ENCODE measurements around the gene MMAB.

MMAB gene

DNA sequence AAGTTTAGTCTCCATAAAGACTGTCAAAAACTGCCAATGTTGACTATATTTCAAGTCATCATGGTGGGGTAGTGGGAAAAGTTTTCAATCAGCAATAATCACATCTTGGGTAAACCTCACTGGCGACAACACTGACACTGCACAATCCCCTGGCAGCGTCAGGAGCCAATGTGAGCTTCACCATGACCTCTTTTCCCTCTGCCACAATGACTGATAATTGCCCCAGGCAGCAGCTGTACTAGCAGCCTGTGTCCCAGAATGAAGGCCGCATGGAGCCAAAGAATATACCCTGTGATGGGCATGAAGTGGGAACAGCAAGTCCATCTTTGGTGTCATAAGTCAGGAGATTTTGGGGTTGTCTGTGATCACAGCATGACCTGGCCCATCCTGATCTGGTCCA lies 5.3 kb downstream of the MMAB start:
- Histone ChIP-seq H3K36me3 (ENCODE audit: control insufficient read depth, insufficient read depth, low read length, severe bottlenecking) (peaks cover 67% of the 10 kb centered on the region), H3K9me3 (ENCODE audit: control insufficient read depth, low read length) (no peaks in the 10 kb centered on the region)

DNA sequence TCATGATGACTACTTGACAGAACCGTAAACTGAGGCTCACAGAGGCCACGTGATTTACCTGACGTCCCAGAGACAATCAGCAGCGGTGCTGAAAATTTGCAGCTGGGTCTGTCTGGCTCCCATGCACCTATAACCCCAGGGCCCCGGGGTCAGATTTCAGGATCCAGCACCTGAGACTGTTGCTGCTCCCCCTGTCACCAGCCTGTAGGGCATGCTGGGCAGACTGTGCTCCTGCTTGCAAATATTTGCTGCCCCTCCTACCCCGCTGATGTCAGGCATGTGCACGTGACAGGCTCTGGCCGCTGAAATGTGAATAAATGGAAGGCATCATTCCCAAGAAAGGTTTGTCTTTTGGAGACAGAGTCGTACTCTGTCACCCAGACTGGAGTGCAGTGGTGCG lies 6.0 kb downstream of the MMAB start:
- Histone ChIP-seq H3K36me3 (ENCODE audit: control insufficient read depth, insufficient read depth, low read length, severe bottlenecking) (peaks cover 67% of the 10 kb centered on the region), H3K9me3 (ENCODE audit: control insufficient read depth, low read length) (no peaks in the 10 kb centered on the region), H3K4me1 (ENCODE audit: control insufficient read depth, insufficient read depth, low read length) (no peaks in the 10 kb centered on the region), H3K9ac (ENCODE audit: low read length) (no peak overlapping the region), H3K4me3 (ENCODE audit: low read length) (no peak overlapping the region), H3K27me3 (replicated peaks; ENCODE audit: control insufficient read depth, insufficient read depth, low read length) (no peaks in the 10 kb centered on the region)
- DNase-seq (ENCODE audit: low read depth): no peak

More for the DNA sequence above, 5.3 kb downstream of the MMAB start:
- Histone ChIP-seq H3K27me3 (replicated peaks; ENCODE audit: control insufficient read depth, insufficient read depth, low read length) (no peaks in the 10 kb centered on the region), H3K4me1 (ENCODE audit: control insufficient read depth, insufficient read depth, low read length) (peaks cover 7% of the 10 kb centered on the region), H3K4me3 (ENCODE audit: low read length) (no peak overlapping the region), H3K9ac (ENCODE audit: low read length) (no peak overlapping the region)
- no peak for DNase-seq (ENCODE audit: low read depth)

- Histone ChIP-seq H3K36me3 (ENCODE audit: control insufficient read depth, insufficient read depth, low read length, severe bottlenecking) (peaks cover 67% of the 10 kb centered on the region), H3K27me3 (replicated peaks; ENCODE audit: control insufficient read depth, insufficient read depth, low read length) (no peaks in the 10 kb centered on the region)
Measured at GRCh38 chr12:109566424-109566823, 6.9 kb downstream of the MMAB start.

DNA sequence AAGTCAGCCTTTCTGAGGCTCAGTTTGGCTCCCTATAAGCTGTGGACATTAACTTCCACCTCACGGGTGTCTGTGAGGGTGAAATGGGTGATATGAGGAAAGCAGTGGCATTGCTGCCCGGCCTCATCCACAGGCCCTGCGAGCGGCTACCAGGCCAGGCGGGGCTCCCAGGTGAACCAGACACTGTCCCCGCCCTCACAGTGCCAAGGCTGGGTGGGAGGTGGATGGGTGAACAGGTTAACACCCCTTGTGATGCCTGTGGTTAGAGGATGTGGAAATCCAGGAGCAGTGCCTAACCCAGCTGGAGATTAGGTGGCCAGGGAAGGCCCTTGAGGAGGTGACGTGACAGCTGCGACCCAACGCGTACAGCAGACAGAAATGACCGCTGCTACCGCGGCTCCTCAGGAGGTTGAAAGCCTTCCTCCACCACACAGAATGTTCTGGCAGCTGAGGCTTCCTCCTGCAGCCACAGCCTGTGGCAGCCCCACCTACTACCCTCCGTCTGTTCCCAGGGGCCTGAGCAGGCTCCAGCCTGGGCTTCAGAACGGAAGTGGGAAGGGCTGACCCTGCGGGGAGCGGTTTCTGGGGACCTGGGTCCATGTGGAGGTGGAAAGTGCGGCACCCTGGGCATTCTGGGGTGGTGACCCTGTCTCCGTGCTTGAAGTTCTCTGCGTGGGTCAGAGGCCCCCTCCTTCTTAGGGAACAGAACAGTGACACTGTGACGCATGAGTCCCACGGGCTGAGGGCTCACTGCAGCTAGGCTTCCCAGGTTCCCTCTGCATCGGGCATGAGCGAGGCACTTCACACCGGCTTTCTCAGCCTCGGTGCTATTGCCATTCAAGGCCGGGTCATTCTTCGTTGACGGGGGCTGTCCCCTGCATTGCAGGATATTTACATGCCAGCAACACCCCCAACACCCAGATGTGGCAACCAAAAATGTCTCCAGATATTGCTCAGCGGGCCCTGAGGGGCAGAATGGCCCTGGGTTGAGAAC lies 9.7 kb downstream of the MMAB start:
- Histone ChIP-seq H3K9me3 (ENCODE audit: control insufficient read depth, low read length) (no peaks in the 10 kb centered on the region), H3K4me1 (ENCODE audit: control insufficient read depth, insufficient read depth, low read length) (no peaks in the 10 kb centered on the region), H3K4me3 (ENCODE audit: low read length) (no peak overlapping the region), H3K9ac (ENCODE audit: low read length) (no peak overlapping the region), H3K36me3 (ENCODE audit: control insufficient read depth, insufficient read depth, low read length, severe bottlenecking) (peaks cover 50% of the 10 kb centered on the region), H3K27me3 (replicated peaks; ENCODE audit: control insufficient read depth, insufficient read depth, low read length) (no peaks in the 10 kb centered on the region)
- DNase-seq (ENCODE audit: low read depth): no peak

More at GRCh38 chr12:109566424-109566823, 6.9 kb downstream of the MMAB start:
- Histone ChIP-seq H3K9ac (ENCODE audit: low read length) (no peak overlapping the region), H3K4me1 (ENCODE audit: control insufficient read depth, insufficient read depth, low read length) (no peaks in the 10 kb centered on the region), H3K4me3 (ENCODE audit: low read length) (no peak overlapping the region), H3K9me3 (ENCODE audit: control insufficient read depth, low read length) (no peaks in the 10 kb centered on the region)
- DNase-seq (ENCODE audit: low read depth): no peak

DNA sequence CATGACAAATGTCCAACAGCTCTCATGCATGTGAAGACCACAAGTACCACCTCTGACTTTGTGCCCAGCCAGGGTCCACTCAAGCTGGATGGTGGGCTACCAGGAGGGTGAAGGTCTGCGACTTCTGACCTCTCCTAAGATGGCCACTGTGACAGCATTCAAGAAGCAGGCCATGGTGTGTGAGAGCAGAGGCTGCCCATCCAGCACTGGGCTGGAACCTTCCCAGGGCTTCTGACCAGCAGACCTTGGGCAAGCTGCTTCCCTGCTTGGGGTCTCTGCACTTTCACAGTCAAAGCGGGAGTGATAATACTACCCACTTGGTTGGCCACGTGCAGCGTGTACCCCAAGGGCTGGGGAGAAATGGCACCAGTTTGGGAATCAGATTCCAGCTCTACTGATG lies 10.4 kb downstream of the MMAB start:
- Histone ChIP-seq H3K9me3 (ENCODE audit: control insufficient read depth, low read length) (no peaks in the 10 kb centered on the region), H3K4me3 (ENCODE audit: low read length) (no peak overlapping the region), H3K27me3 (replicated peaks; ENCODE audit: control insufficient read depth, insufficient read depth, low read length) (no peaks in the 10 kb centered on the region), H3K9ac (ENCODE audit: low read length) (no peak overlapping the region), H3K36me3 (ENCODE audit: control insufficient read depth, insufficient read depth, low read length, severe bottlenecking) (peaks cover 43% of the 10 kb centered on the region), H3K4me1 (ENCODE audit: control insufficient read depth, insufficient read depth, low read length) (no peaks in the 10 kb centered on the region)
- no peak for DNase-seq (ENCODE audit: low read depth)

DNA sequence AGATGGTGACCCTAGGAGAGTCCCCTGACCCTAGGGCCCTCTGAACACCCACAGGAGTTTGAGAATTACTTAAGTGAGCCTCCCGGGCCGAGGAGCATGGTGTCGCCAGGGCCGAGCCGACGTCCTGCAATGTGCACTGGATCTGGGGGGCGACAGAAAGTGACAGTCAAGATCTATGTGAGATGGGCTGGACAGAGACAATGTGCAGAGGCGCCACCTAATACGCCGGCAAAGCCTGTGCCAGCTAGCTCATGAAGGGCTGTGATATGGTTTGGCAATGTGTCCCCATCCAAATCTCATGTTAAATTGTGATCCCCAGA lies 11.6 kb downstream of the MMAB start:
- Histone ChIP-seq H3K4me1 (ENCODE audit: control insufficient read depth, insufficient read depth, low read length) (no peaks in the 10 kb centered on the region), H3K4me3 (ENCODE audit: low read length) (no peak overlapping the region), H3K9ac (ENCODE audit: low read length) (no peak overlapping the region), H3K27me3 (replicated peaks; ENCODE audit: control insufficient read depth, insufficient read depth, low read length) (no peaks in the 10 kb centered on the region), H3K9me3 (ENCODE audit: control insufficient read depth, low read length) (no peaks in the 10 kb centered on the region), H3K36me3 (ENCODE audit: control insufficient read depth, insufficient read depth, low read length, severe bottlenecking) (peaks cover 36% of the 10 kb centered on the region)
- no peak for DNase-seq (ENCODE audit: low read depth)

GRCh38 chr12:109560867-109561710 lies 12.2 kb downstream of the MMAB start:
- no peaks in the 10 kb centered on the region for H3K4me1 ChIP-seq (ENCODE audit: control insufficient read depth, insufficient read depth, low read length)
- peaks cover 32% of the 10 kb centered on the region for H3K36me3 ChIP-seq (ENCODE audit: control insufficient read depth, insufficient read depth, low read length, severe bottlenecking)
- H3K9me3 ChIP-seq (ENCODE audit: control insufficient read depth, low read length): no peaks in the 10 kb centered on the region
- H3K4me3 ChIP-seq (ENCODE audit: low read length): no peak overlapping the region
- DNase-seq (ENCODE audit: low read depth): no peak
- no peak overlapping the region for H3K9ac ChIP-seq (ENCODE audit: low read length)
- H3K27me3 ChIP-seq (replicated peaks; ENCODE audit: control insufficient read depth, insufficient read depth, low read length): no peaks in the 10 kb centered on the region

- peaks cover 8% of the 10 kb centered on the region for H3K27me3 ChIP-seq (replicated peaks; ENCODE audit: control insufficient read depth, insufficient read depth, low read length)
- no peak overlapping the region for H3K4me3 ChIP-seq (ENCODE audit: low read length)
- H3K9me3 ChIP-seq (ENCODE audit: control insufficient read depth, low read length): no peaks in the 10 kb centered on the region
- H3K9ac ChIP-seq (ENCODE audit: low read length): no peak overlapping the region
- no peak for DNase-seq (ENCODE audit: low read depth)
- H3K36me3 ChIP-seq (ENCODE audit: control insufficient read depth, insufficient read depth, low read length, severe bottlenecking): peaks cover 17% of the 10 kb centered on the region
- peaks cover 3% of the 10 kb centered on the region for H3K4me1 ChIP-seq (ENCODE audit: control insufficient read depth, insufficient read depth, low read length)
Measured at GRCh38 chr12:109559601-109560000, 13.7 kb downstream of the MMAB start.

DNA sequence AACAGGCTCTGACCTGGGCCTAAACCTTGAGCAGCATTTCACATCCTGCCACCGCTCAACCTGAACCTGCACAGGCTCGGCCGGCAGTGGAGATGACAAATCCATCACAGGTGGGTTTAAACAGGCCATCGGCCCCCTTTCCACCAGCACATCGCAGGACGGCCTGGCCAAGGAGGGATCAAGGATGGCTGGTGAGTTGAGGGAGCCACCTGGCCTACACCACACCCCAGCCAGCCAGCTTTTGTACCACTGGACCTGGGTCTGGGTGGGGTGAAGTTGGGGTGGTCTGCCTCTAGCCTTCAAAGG lies 14.2 kb downstream of the MMAB start:
- H3K9me3 ChIP-seq (ENCODE audit: control insufficient read depth, low read length): no peaks in the 10 kb centered on the region
- peaks cover 13% of the 10 kb centered on the region for H3K27me3 ChIP-seq (replicated peaks; ENCODE audit: control insufficient read depth, insufficient read depth, low read length)
- H3K4me1 ChIP-seq (ENCODE audit: control insufficient read depth, insufficient read depth, low read length): peaks cover 7% of the 10 kb centered on the region
- H3K36me3 ChIP-seq (ENCODE audit: control insufficient read depth, insufficient read depth, low read length, severe bottlenecking): peaks cover 15% of the 10 kb centered on the region
- DNase-seq (ENCODE audit: low read depth): no peak
- no peak overlapping the region for H3K9ac ChIP-seq (ENCODE audit: low read length)
- no peak overlapping the region for H3K4me3 ChIP-seq (ENCODE audit: low read length)

DNA sequence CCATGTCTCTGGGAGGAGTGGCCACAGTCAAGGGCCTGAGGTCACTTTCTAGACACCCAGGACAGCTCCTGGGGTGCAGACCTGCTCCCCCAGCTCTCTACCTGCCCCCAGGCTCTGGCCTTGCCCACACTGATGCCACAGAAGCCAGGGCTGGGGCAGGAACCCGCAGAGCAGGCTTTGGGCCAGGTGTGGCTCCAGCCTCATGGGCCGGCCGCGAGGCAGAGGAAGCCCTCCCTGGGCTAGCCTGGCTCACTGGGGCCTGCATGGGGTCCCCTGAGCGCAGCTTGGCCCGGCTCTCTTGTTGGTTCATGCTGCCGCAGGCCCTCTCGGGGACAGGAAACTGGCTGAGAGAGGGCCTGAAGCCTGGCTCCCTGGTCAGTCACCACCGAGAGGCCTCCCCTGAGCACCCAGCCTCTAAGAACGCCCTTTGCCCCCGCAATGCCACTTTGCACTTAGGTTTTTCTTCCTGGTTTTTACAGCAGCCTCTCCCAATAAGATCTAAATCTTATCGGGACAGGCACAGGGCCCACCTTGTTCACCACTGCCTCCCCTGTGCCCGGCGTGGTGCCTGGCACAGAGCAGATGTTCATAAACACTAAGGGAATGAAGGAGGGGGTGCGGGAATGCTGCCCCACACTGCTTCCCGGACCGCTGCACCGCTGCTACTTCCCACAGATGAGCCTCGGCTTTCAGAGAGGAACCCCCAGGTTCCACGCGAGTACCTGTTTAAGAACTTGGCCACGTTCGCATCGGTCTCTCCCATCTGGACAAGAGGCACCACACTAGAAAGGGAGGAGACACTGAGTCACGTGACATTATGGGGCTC lies 14.7 kb downstream of the MMAB start:
- peaks cover 15% of the 10 kb centered on the region for H3K27me3 ChIP-seq (replicated peaks; ENCODE audit: control insufficient read depth, insufficient read depth, low read length)
- no peaks in the 10 kb centered on the region for H3K9me3 ChIP-seq (ENCODE audit: control insufficient read depth, low read length)
- no peak for DNase-seq (ENCODE audit: low read depth)
- no peak overlapping the region for H3K4me3 ChIP-seq (ENCODE audit: low read length)
- H3K9ac ChIP-seq (ENCODE audit: low read length): no peak overlapping the region
- H3K36me3 ChIP-seq (ENCODE audit: control insufficient read depth, insufficient read depth, low read length, severe bottlenecking): peaks cover 9% of the 10 kb centered on the region
- peaks cover 13% of the 10 kb centered on the region for H3K4me1 ChIP-seq (ENCODE audit: control insufficient read depth, insufficient read depth, low read length)

GRCh38 chr12:109557805-109558204 lies 15.5 kb downstream of the MMAB start:
- Histone ChIP-seq H3K36me3 (ENCODE audit: control insufficient read depth, insufficient read depth, low read length, severe bottlenecking) (peaks cover 9% of the 10 kb centered on the region), H3K4me3 (ENCODE audit: low read length) (no peak overlapping the region), H3K27me3 (replicated peaks; ENCODE audit: control insufficient read depth, insufficient read depth, low read length) (peaks cover 22% of the 10 kb centered on the region), H3K9ac (ENCODE audit: low read length) (no peak overlapping the region), H3K4me1 (ENCODE audit: control insufficient read depth, insufficient read depth, low read length) (peaks cover 13% of the 10 kb centered on the region), H3K9me3 (ENCODE audit: control insufficient read depth, low read length) (no peaks in the 10 kb centered on the region)
- no peak for DNase-seq (ENCODE audit: low read depth)
